ENCODE measurements around the gene MX1. TPM values are rescaled to one million over a fixed set of nuclear protein-coding genes. Genes with fewer than 3 reads are reported as not detected.

Gene MX1
- total RNA-seq, 2 experiments from 2014 or later = 39.4 to 40.0 TPM

DNA sequence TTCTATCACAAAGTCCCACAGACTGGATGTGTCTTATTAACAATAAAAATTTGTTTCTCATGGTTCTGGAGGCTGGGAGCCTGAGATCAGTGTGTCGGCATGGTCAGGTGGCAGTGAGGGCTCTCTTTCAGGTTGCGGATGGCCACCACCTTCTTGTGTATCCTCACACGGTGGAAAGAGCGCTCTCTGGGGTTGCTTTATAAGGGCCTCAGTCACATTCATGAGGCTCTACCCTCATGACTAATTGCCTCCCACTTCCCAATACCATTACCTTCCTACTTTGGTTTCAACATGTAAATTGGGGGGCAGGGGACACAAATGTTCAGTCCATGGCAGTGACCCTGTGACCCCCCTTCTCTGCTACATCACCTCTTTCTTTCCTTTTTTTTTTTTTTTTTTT is 20.7 kb upstream of the MX1 start:
- DNase-seq = no peak
- Mint-ChIP-seq H3K36me3 (ENCODE audit: low read depth) (peaks cover 31% of the 10 kb centered on the region), H3K27ac (no peak overlapping the region), H3K9me3 (no peaks in the 10 kb centered on the region), H3K4me1 (ENCODE audit: low read depth) (no peaks in the 10 kb centered on the region), H3K27me3 (no peaks in the 10 kb centered on the region), H3K4me3 (no peak overlapping the region)
- no peak for ATAC-seq
- ChIA-PET POLR2A (interaction anchor here (1.2 kb wide), 1 partner anchor 12 kb away, joined by 3 read pairs; no protein-coding TSS in a partner anchor), CTCF (no interaction called here)
- TF ChIP-seq, protein P1, sequence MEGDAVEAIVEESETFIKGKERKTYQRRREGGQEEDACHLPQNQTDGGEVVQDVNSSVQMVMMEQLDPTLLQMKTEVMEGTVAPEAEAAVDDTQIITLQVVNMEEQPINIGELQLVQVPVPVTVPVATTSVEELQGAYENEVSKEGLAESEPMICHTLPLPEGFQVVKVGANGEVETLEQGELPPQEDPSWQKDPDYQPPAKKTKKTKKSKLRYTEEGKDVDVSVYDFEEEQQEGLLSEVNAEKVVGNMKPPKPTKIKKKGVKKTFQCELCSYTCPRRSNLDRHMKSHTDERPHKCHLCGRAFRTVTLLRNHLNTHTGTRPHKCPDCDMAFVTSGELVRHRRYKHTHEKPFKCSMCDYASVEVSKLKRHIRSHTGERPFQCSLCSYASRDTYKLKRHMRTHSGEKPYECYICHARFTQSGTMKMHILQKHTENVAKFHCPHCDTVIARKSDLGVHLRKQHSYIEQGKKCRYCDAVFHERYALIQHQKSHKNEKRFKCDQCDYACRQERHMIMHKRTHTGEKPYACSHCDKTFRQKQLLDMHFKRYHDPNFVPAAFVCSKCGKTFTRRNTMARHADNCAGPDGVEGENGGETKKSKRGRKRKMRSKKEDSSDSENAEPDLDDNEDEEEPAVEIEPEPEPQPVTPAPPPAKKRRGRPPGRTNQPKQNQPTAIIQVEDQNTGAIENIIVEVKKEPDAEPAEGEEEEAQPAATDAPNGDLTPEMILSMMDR (IDR thresholded peaks at IDR 0.05) = no peak
- intact Hi-C loops (cut with micrococcal nuclease) = no loop called here

GRCh38 chr21:41406340-41406739 is 19.7 kb upstream of the MX1 start:
- peaks cover 32% of the 10 kb centered on the region for H3K36me3 Mint-ChIP-seq (ENCODE audit: low read depth)
- ATAC-seq = no peak
- POLR2A ChIA-PET = no interaction called here

DNA sequence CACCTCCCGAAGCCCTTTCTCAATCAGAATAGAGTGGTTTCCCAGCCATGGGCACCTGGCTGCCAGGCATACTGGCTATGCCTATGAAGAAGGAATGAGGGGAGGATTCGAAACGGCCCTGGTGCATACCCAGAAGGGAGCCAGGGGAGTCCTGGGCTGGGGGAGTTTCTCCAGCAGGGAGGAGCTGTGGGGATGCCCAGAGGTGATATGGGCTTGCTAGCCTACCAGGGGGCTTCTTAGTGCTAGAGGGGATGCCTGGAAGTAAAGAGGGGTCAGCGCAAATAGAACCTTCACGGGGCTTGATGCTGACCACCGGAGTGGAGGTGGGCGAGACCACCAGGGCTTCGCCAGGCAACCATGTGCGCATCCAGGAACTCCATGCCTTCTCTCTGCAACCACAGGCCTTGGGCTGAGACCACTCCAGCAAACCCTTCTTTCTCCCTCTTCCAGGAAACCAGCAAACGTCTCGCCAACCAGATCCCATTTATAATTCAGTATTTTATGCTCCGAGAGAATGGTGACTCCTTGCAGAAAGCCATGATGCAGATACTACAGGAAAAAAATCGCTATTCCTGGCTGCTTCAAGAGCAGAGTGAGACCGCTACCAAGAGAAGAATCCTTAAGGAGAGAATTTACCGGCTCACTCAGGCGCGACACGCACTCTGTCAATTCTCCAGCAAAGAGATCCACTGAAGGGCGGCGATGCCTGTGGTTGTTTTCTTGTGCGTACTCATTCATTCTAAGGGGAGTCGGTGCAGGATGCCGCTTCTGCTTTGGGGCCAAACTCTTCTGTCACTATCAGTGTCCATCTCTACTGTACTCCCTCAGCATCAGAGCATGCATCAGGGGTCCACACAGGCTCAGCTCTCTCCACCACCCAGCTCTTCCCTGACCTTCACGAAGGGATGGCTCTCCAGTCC is 18.2 kb upstream of the MX1 start:
- POLR2A ChIA-PET = no interaction called here
- DNase-seq (no peak), ATAC-seq (no peak)
- peaks cover 29% of the 10 kb centered on the region for H3K36me3 Mint-ChIP-seq (ENCODE audit: low read depth)
- no peaks in the 10 kb centered on the region for H3K27me3 Mint-ChIP-seq
- H3K9me3 Mint-ChIP-seq = peaks cover 15% of the 10 kb centered on the region
- CTCF ChIA-PET = interaction anchor here (1.7 kb wide), 1 partner anchor 285 kb away, joined by 3 read pairs; no protein-coding TSS in a partner anchor
- no peak overlapping the region for H3K27ac Mint-ChIP-seq
- no peaks in the 10 kb centered on the region for H3K4me1 Mint-ChIP-seq (ENCODE audit: low read depth)
- TF ChIP-seq, protein P1 (IDR thresholded peaks at IDR 0.05) = no peak
- H3K4me3 Mint-ChIP-seq = no peak overlapping the region
- intact Hi-C loops (cut with micrococcal nuclease) = no loop called here

More at GRCh38 chr21:41406340-41406739, 19.7 kb upstream of the MX1 start:
- CTCF ChIA-PET = no interaction called here
- TF ChIP-seq, protein P1 (IDR thresholded peaks at IDR 0.05) = no peak
- H3K4me3 Mint-ChIP-seq = no peak overlapping the region
- no peak overlapping the region for H3K27ac Mint-ChIP-seq
- intact Hi-C loops (cut with micrococcal nuclease) = no loop called here
- H3K27me3 Mint-ChIP-seq = no peaks in the 10 kb centered on the region
- no peaks in the 10 kb centered on the region for H3K4me1 Mint-ChIP-seq (ENCODE audit: low read depth)
- H3K9me3 Mint-ChIP-seq = peaks cover 4% of the 10 kb centered on the region
- DNase-seq = no peak

- H3K27me3 Mint-ChIP-seq = no peaks in the 10 kb centered on the region
- intact Hi-C loops (cut with micrococcal nuclease) = no loop called here
- H3K4me3 Mint-ChIP-seq = no peak overlapping the region
- ChIA-PET CTCF (interaction anchor here (1.9 kb wide), 1 partner anchor 127 kb away, joined by 4 read pairs; no protein-coding TSS in a partner anchor), POLR2A (no interaction called here)
- TF ChIP-seq, protein P1 (IDR thresholded peaks at IDR 0.05) = no peak
- H3K9me3 Mint-ChIP-seq = peaks cover 25% of the 10 kb centered on the region
- peaks cover 29% of the 10 kb centered on the region for H3K36me3 Mint-ChIP-seq (ENCODE audit: low read depth)
- H3K4me1 Mint-ChIP-seq (ENCODE audit: low read depth) = no peaks in the 10 kb centered on the region
- no peak overlapping the region for H3K27ac Mint-ChIP-seq
- DNase-seq (no peak), ATAC-seq (no peak)
These were observed 15.7 kb upstream of the MX1 start for GRCh38 chr21:41410361-41410760.
